ENCODE results near the gene EIF3K.
A peak's percentile ranks its signal among the peaks of the same experiment; 100 is the strongest.

Gene EIF3K

DNA sequence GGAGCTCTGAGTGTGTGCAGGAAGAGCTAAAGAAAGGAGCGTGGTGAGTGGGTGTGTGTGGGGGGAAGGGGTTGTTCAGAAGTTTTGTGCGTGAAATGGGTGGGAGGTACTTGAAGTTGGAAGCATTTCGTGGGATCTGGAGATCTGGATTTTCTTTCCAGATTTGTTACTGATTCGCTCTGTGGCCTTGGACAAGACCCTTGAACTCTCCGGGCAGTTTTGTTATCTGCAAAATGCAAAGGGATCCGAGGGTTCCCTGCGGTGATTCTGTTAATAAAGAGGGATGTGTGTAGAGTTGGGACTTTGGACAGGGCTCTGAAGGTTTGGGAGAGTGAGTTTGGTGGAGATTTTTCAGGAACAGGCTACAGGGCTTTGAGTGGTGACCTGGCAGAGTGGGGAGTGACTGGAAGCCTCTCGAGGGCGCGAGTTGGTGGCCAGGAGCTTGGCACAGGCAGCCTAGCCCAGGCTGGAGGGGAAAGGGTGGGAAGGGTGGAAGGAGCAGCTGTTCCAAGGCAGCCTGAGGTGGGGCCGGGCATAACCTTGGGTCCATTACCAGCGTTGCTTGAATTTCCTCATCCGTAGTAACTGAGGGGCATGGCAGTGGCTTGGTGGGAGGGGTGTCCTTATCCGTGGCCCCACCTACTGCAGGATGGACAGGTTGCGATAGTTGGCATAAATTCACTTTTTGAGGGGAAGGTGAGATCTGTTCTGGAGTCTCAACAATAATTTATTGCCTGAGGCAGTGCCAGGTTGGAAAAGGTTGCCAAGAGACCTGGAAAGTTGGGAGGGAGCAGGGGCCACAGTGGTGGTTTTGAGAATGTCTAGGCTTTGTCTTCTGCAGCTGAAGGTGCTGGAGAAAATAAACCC is 30.6 kb downstream of the EIF3K start (continued):
- TF ChIP-seq OVOL3 (tag by site-specific recombination; IDR thresholded peaks at IDR 0.05) (no peak), ZNF571 (tag by site-specific recombination; IDR thresholded peaks at IDR 0.05) (no peak), ZNF155 (tag by site-specific recombination; IDR thresholded peaks at IDR 0.05) (no peak), ZNF354C (tag by site-specific recombination; IDR thresholded peaks at IDR 0.05; ENCODE audit: borderline replicate concordance, low read depth) (no peak), GLIS2 (tag by site-specific recombination; IDR thresholded peaks at IDR 0.05) (peak; percentile 60; the same call in 1 of the 2 replicates), KLF10 (tag by site-specific recombination; IDR thresholded peaks at IDR 0.05) (no peak), ZNF585B (tag by site-specific recombination; IDR thresholded peaks at IDR 0.05) (no peak), PRDM1 (tag by site-specific recombination; IDR thresholded peaks at IDR 0.05) (peak; percentile 86), ZNF48 (tag by site-specific recombination; IDR thresholded peaks at IDR 0.05) (no peak), TRIM28 (IDR thresholded peaks at IDR 0.05; ENCODE audit: borderline replicate concordance, low read length) (no peak), ZNF416 (tag by site-specific recombination; IDR thresholded peaks at IDR 0.05) (no peak), ZNF280D (tag by site-specific recombination; IDR thresholded peaks at IDR 0.05) (no peak), YY1 (tag by site-specific recombination; IDR thresholded peaks at IDR 0.05) (no peak), ZNF366 (tag by site-specific recombination; conservative IDR thresholded peaks at IDR 0.05) (peak; percentile 71), EGR2 (tag by site-specific recombination; IDR thresholded peaks at IDR 0.05; ENCODE audit: low read depth) (peak; percentile 99), ZSCAN23 (tag by site-specific recombination; IDR thresholded peaks at IDR 0.05) (0 out of 2 replicates have a peak, but pooled peaks have one; percentile 16), ZBTB8A (tag by site-specific recombination; IDR thresholded peaks at IDR 0.05) (peak; percentile 29; the same call in 1 of the 2 replicates), ZNF610 (tag by site-specific recombination; IDR thresholded peaks at IDR 0.05; ENCODE audit: borderline replicate concordance) (no peak; the same call in 1 of the 2 replicates), BCL11A (tag by site-specific recombination; IDR thresholded peaks at IDR 0.05; ENCODE audit: low read depth) (0 out of 2 replicates have a peak, but pooled peaks have one; percentile 5), ZNF747 (tag by site-specific recombination; IDR thresholded peaks at IDR 0.05) (no peak), ZNF211 (tag by site-specific recombination; IDR thresholded peaks at IDR 0.05; ENCODE audit: low read depth) (no peak), ZNF404 (tag by site-specific recombination; IDR thresholded peaks at IDR 0.05) (no peak), ZFP37 (tag by site-specific recombination; IDR thresholded peaks at IDR 0.05) (peak; percentile 68; the same call in 1 of the 2 replicates), ZIC2 (tag by site-specific recombination; IDR thresholded peaks at IDR 0.05) (peak; percentile 49; the same call in 1 of the 2 replicates), REST (tag by site-specific recombination; IDR thresholded peaks at IDR 0.05) (peak; percentile 83), ZNF623 (tag by site-specific recombination; IDR thresholded peaks at IDR 0.05) (0 out of 2 replicates have a peak, but pooled peaks have one; percentile 2)
- TF ChIP-seq, protein P1, sequence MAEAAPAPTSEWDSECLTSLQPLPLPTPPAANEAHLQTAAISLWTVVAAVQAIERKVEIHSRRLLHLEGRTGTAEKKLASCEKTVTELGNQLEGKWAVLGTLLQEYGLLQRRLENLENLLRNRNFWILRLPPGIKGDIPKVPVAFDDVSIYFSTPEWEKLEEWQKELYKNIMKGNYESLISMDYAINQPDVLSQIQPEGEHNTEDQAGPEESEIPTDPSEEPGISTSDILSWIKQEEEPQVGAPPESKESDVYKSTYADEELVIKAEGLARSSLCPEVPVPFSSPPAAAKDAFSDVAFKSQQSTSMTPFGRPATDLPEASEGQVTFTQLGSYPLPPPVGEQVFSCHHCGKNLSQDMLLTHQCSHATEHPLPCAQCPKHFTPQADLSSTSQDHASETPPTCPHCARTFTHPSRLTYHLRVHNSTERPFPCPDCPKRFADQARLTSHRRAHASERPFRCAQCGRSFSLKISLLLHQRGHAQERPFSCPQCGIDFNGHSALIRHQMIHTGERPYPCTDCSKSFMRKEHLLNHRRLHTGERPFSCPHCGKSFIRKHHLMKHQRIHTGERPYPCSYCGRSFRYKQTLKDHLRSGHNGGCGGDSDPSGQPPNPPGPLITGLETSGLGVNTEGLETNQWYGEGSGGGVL (tag by site-specific recombination; IDR thresholded peaks at IDR 0.05), result peak; percentile 86
- TF ChIP-seq, protein P2, sequence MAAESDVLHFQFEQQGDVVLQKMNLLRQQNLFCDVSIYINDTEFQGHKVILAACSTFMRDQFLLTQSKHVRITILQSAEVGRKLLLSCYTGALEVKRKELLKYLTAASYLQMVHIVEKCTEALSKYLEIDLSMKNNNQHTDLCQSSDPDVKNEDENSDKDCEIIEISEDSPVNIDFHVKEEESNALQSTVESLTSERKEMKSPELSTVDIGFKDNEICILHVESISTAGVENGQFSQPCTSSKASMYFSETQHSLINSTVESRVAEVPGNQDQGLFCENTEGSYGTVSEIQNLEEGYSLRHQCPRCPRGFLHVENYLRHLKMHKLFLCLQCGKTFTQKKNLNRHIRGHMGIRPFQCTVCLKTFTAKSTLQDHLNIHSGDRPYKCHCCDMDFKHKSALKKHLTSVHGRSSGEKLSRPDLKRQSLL (tag by site-specific recombination; IDR thresholded peaks at IDR 0.05), result 0 out of 2 replicates have a peak, but pooled peaks have one; percentile 9

Measured in HEK293 (cell line).